Fibroblast of skin of left biceps (primary cell): ENCODE results near the gene RTEL1.

Source experiments
- DNase-seq, 2 experiments: peaks; one replicate each; pipeline ENCODE4 v3.0.0-alpha.2; 2013; ENCODE audit warnings: low read depth in 2 of 2

The RTEL1 gene

DNA sequence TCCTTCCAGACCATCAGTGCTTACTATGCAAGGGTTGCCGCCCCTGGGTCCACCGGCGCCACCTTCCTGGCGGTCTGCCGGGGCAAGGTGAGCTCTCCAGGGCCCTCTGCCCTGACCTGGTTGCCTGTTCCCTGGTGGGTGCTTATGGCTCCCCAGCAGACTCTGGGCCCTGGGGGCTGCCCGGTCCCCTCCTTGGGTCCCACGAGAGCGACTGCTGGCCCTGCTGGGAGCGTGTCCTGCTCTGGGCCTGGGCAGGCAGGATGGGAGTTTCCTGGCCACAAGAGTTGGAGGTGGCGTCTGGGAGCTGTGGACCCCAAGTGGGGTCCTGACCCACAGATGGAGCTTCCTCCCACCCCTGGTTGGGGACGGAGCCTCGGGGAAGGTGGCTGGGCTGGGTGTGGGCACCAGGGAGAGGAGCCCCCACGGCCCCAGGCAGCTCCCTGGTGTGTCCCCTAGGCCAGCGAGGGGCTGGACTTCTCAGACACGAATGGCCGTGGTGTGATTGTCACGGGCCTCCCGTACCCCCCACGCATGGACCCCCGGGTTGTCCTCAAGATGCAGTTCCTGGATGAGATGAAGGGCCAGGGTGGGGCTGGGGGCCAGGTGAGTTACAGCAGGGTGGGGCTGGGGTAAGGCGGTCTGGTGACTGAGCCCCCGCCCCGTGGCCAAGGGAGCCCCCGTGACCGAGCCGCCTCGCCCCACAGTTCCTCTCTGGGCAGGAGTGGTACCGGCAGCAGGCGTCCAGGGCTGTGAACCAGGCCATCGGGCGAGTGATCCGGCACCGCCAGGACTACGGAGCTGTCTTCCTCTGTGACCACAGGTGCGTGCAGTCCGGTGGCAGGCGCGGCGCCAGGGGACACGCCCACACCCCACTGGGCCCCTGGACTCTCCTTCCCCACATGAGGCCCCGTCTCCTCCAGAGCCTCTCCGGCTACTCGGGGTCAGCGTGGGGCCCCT, 31.2 kb downstream of the RTEL1 start:
- no peak for DNase-seq

- DNase-seq: no peak
Observed at GRCh38 chr20:63690003-63690897, 32.1 kb downstream of the RTEL1 start.

DNA sequence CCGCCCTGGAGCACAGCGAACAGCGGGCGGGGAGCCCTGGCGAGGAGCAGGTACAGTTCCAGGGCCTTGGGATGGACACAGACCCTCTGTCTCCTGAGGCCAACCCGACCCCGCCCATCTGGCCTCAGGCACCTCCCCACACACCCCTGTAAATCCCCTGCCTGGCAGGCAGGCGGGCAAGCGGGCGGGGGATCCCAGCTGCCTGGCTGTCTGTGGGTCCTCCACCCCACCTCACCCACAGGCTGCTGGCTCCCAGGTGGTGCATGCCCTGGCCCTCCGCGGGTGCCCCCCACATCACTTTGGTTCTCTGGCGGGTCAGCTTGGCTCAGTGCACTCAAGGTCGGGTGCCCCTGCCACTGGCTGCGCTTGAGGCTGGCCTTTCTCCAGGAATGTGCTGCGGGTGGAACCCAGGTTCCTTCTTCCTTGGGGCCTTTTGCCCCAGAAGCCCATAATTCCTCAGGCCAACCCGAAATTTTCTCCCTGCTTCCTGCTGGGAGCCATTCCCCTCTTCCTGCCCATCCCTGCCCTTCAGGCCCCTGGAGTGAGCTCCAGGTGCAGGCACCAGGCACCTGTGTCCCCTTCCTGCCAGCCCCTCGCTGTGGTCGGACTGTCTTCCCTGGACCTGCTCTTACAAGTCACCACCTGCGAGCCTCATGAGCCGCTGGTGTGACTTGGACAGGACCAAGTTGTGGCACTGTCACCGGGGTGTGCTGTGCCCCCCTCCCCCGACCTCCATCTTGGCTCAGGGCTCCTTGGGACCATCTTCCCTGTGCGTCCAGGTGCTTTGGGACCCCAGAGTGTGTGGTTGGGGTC, 33.0 kb downstream of the RTEL1 start:
- no peak for DNase-seq

DNA sequence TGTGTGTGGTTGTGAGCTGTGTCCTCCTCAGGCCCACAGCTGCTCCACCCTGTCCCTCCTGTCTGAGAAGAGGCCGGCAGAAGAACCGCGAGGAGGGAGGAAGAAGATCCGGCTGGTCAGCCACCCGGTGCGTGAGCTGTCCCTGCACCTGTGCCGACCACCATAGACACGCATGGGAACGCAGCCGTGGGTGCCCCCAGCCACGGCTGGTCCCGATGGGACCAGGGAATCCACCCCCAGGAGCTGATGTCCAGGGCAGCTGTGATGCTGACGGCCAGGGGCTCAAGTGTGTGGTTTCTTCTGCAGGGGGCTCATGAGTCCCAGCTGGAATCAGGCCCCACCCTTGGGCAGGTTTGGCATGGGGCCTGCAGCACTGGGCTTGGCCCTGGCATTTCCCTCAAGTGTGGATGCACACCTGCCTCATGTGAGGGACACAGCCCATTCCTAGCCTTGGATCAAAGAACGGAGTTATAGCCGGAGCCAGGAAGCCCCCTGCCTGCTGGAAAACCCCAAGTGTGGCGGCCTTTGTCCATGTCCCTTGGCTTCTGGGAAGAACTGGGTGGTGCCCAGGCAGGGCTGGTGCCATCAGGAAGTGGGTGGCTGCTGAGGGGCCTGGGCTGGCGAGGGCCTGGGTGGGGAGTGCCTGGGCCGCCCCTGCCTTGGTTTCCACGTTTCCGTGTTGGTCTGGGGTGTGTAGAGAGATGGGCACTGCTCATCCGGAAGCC, 33.8 kb downstream of the RTEL1 start:
- no peak for DNase-seq

GRCh38 chr20:63692436-63693082, 34.4 kb downstream of the RTEL1 start:
- no peak for DNase-seq

- no peak for DNase-seq
Observed at GRCh38 chr20:63693083-63693732, 35.1 kb downstream of the RTEL1 start.

GRCh38 chr20:63693733-63694583, 35.8 kb downstream of the RTEL1 start:
- DNase-seq: no peak

- no peak for DNase-seq
Observed at GRCh38 chr20:63694584-63695423, 36.7 kb downstream of the RTEL1 start.

- DNase-seq: no peak
Observed at GRCh38 chr20:63695424-63696305, 37.6 kb downstream of the RTEL1 start.

DNA sequence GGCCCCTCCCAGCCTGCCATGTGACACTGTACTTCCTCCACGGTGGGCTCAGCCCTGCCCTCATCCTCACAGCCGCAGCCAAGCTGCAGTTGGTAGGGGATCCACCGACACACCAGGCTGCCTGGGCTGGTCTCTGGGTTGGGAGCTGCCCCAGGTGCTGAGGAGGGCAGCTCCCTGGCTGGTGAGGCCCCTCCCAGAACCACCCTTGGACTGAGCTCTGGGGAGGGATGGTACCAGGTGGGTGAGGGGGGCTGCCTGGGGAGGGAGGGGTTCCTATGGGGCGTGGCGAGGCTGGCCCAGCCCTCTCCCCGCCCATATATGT, 38.2 kb downstream of the RTEL1 start:
- DNase-seq: no peak

DNA sequence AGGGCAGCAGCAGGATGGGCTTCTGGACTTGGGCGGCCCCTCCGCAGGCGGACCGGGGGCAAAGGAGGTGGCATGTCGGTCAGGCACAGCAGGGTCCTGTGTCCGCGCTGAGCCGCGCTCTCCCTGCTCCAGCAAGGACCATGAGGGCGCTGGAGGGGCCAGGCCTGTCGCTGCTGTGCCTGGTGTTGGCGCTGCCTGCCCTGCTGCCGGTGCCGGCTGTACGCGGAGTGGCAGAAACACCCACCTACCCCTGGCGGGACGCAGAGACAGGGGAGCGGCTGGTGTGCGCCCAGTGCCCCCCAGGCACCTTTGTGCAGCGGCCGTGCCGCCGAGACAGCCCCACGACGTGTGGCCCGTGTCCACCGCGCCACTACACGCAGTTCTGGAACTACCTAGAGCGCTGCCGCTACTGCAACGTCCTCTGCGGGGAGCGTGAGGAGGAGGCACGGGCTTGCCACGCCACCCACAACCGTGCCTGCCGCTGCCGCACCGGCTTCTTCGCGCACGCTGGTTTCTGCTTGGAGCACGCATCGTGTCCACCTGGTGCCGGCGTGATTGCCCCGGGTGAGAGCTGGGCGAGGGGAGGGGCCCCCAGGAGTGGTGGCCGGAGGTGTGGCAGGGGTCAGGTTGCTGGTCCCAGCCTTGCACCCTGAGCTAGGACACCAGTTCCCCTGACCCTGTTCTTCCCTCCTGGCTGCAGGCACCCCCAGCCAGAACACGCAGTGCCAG, 38.7 kb downstream of the RTEL1 start, which contains the start of gene TNFRSF6B:
Gene TNFRSF6B, plus strand, starts transcription at position 25 of the 729 bp plus-strand sequence. Its CDS starts 116 bp downstream, at position 141.
- DNase-seq: no peak

GRCh38 chr20:63697357-63697867, 39.3 kb downstream of the RTEL1 start:
- no peak for DNase-seq

DNA sequence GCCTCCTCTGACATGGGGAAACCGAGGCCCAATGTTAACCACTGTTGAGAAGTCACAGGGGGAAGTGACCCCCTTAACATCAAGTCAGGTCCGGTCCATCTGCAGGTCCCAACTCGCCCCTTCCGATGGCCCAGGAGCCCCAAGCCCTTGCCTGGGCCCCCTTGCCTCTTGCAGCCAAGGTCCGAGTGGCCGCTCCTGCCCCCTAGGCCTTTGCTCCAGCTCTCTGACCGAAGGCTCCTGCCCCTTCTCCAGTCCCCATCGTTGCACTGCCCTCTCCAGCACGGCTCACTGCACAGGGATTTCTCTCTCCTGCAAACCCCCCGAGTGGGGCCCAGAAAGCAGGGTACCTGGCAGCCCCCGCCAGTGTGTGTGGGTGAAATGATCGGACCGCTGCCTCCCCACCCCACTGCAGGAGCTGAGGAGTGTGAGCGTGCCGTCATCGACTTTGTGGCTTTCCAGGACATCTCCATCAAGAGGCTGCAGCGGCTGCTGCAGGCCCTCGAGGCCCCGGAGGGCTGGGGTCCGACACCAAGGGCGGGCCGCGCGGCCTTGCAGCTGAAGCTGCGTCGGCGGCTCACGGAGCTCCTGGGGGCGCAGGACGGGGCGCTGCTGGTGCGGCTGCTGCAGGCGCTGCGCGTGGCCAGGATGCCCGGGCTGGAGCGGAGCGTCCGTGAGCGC, 39.9 kb downstream of the RTEL1 start:
- DNase-seq: no peak

DNA sequence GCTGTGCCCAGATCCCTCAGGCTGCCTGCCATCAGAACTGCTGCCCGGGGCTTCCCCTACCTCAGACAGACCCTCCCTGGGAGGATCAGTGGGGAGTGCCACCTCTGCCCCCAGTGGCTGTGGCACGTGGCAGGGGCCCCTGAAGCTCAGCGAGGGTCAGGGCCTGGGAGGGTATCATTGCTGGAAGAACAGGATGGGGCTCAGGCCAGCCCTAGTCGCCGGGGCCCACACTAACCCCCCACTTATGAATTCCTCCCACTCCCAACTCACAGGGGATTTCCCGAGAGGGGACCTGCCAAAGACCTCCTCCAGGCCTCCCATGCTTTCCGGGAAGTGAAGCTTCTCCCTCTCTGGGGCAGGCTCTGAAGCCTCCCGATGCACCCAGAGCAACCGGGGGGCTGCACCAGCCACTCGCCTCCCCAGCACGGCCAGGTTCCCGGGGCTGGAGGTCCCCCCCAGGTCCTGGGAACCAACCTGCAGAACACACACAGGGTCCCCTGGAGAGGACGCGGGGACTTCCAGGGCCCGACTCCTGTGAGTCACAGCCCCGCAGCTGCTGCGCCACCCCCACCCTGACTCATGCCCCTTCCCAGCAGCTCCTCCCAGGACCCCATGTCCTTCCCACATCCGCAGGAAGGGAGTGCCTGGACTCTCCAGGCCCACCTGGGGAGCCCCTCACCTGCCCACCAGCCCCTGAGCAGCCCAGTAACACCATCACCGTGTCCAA, 40.8 kb downstream of the RTEL1 start:
- DNase-seq: peak; percentile 40 to 55
